ENCODE data around the gene LRRN2.

LRRN2 gene

GRCh38 chr1:204662530-204662929, 23.0 kb downstream of the LRRN2 start:
- no peak for DNase-seq (ENCODE audit: low spot score)

- no peak for DNase-seq (ENCODE audit: low spot score)
Observed at GRCh38 chr1:204660509-204660908, 25.0 kb downstream of the LRRN2 start.

- DNase-seq (ENCODE audit: low spot score) = no peak
Observed at GRCh38 chr1:204659056-204659455, 26.5 kb downstream of the LRRN2 start.

GRCh38 chr1:204658295-204658694, 27.2 kb downstream of the LRRN2 start:
- no peak for DNase-seq (ENCODE audit: low spot score)

GRCh38 chr1:204653590-204654340, 31.8 kb downstream of the LRRN2 start:
- DNase-seq (ENCODE audit: low spot score) = no peak

GRCh38 chr1:204652497-204652896, 33.0 kb downstream of the LRRN2 start:
- no peak for DNase-seq (ENCODE audit: low spot score)

- no peak for DNase-seq (ENCODE audit: low spot score)
Observed at GRCh38 chr1:204651843-204652421, 33.6 kb downstream of the LRRN2 start.

- DNase-seq (ENCODE audit: low spot score) = no peak
Observed at GRCh38 chr1:204650911-204651570, 34.5 kb downstream of the LRRN2 start.

- no peak for DNase-seq (ENCODE audit: low spot score)
Observed at GRCh38 chr1:204649721-204650521, 35.6 kb downstream of the LRRN2 start.

GRCh38 chr1:204648576-204648975, 37.0 kb downstream of the LRRN2 start:
- DNase-seq (ENCODE audit: low spot score) = no peak

- no peak for DNase-seq (ENCODE audit: low spot score)
Observed at GRCh38 chr1:204647805-204648153, 37.8 kb downstream of the LRRN2 start.

- DNase-seq (ENCODE audit: low spot score) = peak; percentile 94
Observed at GRCh38 chr1:204647114-204647804, 38.3 kb downstream of the LRRN2 start.

GRCh38 chr1:204645666-204646065, 39.9 kb downstream of the LRRN2 start:
- DNase-seq (ENCODE audit: low spot score) = no peak

GRCh38 chr1:204645251-204645650, 40.3 kb downstream of the LRRN2 start:
- no peak for DNase-seq (ENCODE audit: low spot score)

GRCh38 chr1:204643503-204643902, 42.0 kb downstream of the LRRN2 start:
- DNase-seq (ENCODE audit: low spot score) = no peak

- no peak for DNase-seq (ENCODE audit: low spot score)
Observed at GRCh38 chr1:204641936-204642335, 43.6 kb downstream of the LRRN2 start.

- DNase-seq (ENCODE audit: low spot score) = no peak
Observed at GRCh38 chr1:204641455-204641854, 44.1 kb downstream of the LRRN2 start.

GRCh38 chr1:204640578-204640977, 45.0 kb downstream of the LRRN2 start:
- DNase-seq (ENCODE audit: low spot score) = no peak

GRCh38 chr1:204634260-204634910, 51.2 kb downstream of the LRRN2 start:
- no peak for DNase-seq (ENCODE audit: low spot score)

- DNase-seq (ENCODE audit: low spot score) = no peak
Observed at GRCh38 chr1:204633665-204634064, 51.9 kb downstream of the LRRN2 start.

- no peak for DNase-seq (ENCODE audit: low spot score)
Observed at GRCh38 chr1:204630132-204630905, 55.2 kb downstream of the LRRN2 start.

Data from COLO829 (cell line).